GM12878 (cell line): ENCODE results near the gene CD2AP. TPM values are rescaled to one million over a fixed set of nuclear protein-coding genes. Genes with fewer than 3 reads are reported as not detected.
A peak's percentile ranks its signal among the peaks of the same experiment; 100 is the strongest.
"Not testable (repeated sequence)": the region's sequence is repeated elsewhere in the genome, so short reads cannot be mapped to it uniquely, and the experiment has no call there.

ENCODE experiments used
- ATAC-seq: fragments of 200-7000 bp; cut with Tn5 transposase; 3 replicates; pipeline ENCODE4 v1.9.1; 2020; ENCODE audit warnings: mild to moderate bottlenecking, moderate library complexity
- BruUV-seq: library from RNA; stranded (reverse); fragments of 400-500 nt; replicated peaks from 2 replicates; lab custom pipeline; 2021; lab: Mats Ljungman, UMichigan
- CTCF ChIA-PET: fragments of 300-600 bp; sonication (Branson Sonifier 250); formaldehyde crosslinking; extraction: SDS; loops from one replicate; lab custom pipeline; 2021; ENCODE audit warnings: inconsistent platforms; lab: Yijun Ruan, JAX
- POLR2A ChIA-PET: fragments of 350-600 bp; formaldehyde crosslinking; extraction: SDS; loops from one replicate; lab custom pipeline; 2021; ENCODE audit warnings: inconsistent platforms; lab: Charles Lee
- RAD21 ChIA-PET: fragments of 300-600 bp; sonication (Branson Sonifier 250); formaldehyde crosslinking; loops from one replicate; lab custom pipeline; 2023; ENCODE audit warnings: antibody characterized with exemption; ENCODE audit not compliant: unreplicated experiment; lab: Charles Lee
- SMC1A ChIA-PET: fragments of 300-600 bp; sonication (Branson Sonifier 250); formaldehyde crosslinking; loops from one replicate; lab custom pipeline; 2023; ENCODE audit not compliant: unreplicated experiment, uncharacterized antibody; lab: Charles Lee
- DNase-seq: peaks from one replicate; pipeline ENCODE4 v3.0.0-alpha.2; 2011; ENCODE audit warnings: low read depth, low spot score
- FAIRE-seq: peaks from 3 replicates; lab custom pipeline; 2011; peaks lifted over from hg19 to GRCh38; lab: Jason Lieb, UNC
- H2AFZ ChIP-seq: 2 replicates; pipeline ENCODE4 v1.6.0; 2011; ENCODE audit warnings: low read depth, low read length, control low read depth; ENCODE audit not compliant: control insufficient read depth
- H3K27ac ChIP-seq: 2 replicates; pipeline ENCODE4 v1.5.1; 2011; ENCODE audit warnings: control low read depth; ENCODE audit not compliant: control insufficient read depth, insufficient read depth
- H3K27me3 ChIP-seq, 2 experiments: replicated peaks in 1 of 2; 2 replicates each; pipeline versions ENCODE4 v1.6.0 to v1.6.1; 2011; ENCODE audit warnings: low read length in 1 of 2; ENCODE audit not compliant: control insufficient read depth in 2 of 2, insufficient read depth in 2 of 2
- H3K36me3 ChIP-seq, 2 experiments: 2 replicates each; pipeline ENCODE4 v1.5.1; 2011; ENCODE audit warnings: low read length in 1 of 2; ENCODE audit not compliant: control insufficient read depth in 2 of 2, insufficient read depth in 2 of 2
- H3K4me1 ChIP-seq: 2 replicates; pipeline ENCODE4 v1.6.1; 2011; ENCODE audit warnings: mild to moderate bottlenecking, low read length, moderate library complexity, mixed read lengths; ENCODE audit not compliant: control insufficient read depth, insufficient read depth
- H3K4me2 ChIP-seq: 2 replicates; pipeline ENCODE4 v1.6.0; 2011; ENCODE audit warnings: control low read depth; ENCODE audit not compliant: control insufficient read depth, insufficient read depth
- H3K4me3 ChIP-seq: fragments of 200-600 bp; sonication (generic); 2 replicates; pipeline ENCODE4 v1.5.1; 2016
- H3K79me2 ChIP-seq: 2 replicates; pipeline ENCODE4 v1.6.0; 2011; ENCODE audit warnings: low read length; ENCODE audit not compliant: control insufficient read depth, insufficient read depth
- H3K9ac ChIP-seq: 2 replicates; pipeline ENCODE4 v1.8.0; 2011; ENCODE audit warnings: low read length, control low read depth, mixed read lengths; ENCODE audit not compliant: control insufficient read depth, insufficient read depth
- H3K9me3 ChIP-seq: replicated peaks from 3 replicates; pipeline ENCODE4 v1.5.1; 2011; ENCODE audit warnings: mild to moderate bottlenecking, low read length; ENCODE audit not compliant: control insufficient read depth, insufficient read depth
- H4K20me1 ChIP-seq: 2 replicates; pipeline ENCODE4 v1.6.0; 2011; ENCODE audit not compliant: control insufficient read depth, insufficient read depth
- CBFB ChIP-seq: IDR thresholded peaks from 2 replicates; pipeline ENCODE4 v1.6.1; 2016; ENCODE audit warnings: antibody characterized with exemption, low read depth
- CEBPZ ChIP-seq: fragments of 150-350 bp; IDR thresholded peaks from 2 replicates; pipeline ENCODE4 v1.6.1; 2016; ENCODE audit warnings: low read depth, low read length
- GABPA ChIP-seq: IDR thresholded peaks from 2 replicates; pipeline ENCODE4 v1.6.1; 2014; ENCODE audit warnings: antibody characterized with exemption, low read depth, mild to moderate bottlenecking, inconsistent platforms
- MLLT1 ChIP-seq: fragments of 450-650 bp; IDR thresholded peaks from 2 replicates; pipeline ENCODE4 v1.6.1; 2016; ENCODE audit warnings: mild to moderate bottlenecking
- PKNOX1 ChIP-seq: fragments of 450-650 bp; IDR thresholded peaks from 2 replicates; pipeline ENCODE4 v1.6.1; 2016; ENCODE audit warnings: mild to moderate bottlenecking
- WGBS: methylation state at CpG from one replicate; pipeline ENCODE4 v1.1.6; 2016; ENCODE audit warnings: low lambda C conversion rate; ENCODE audit not compliant: insufficient replicate concordance, insufficient coverage; ENCODE audit errors: missing lambda C conversion rate; 5-methylcytosine and 5-hydroxymethylcytosine counted together
- in situ Hi-C: fragments of 300-500 bp; cut with MboI; formaldehyde crosslinking; loops from 9 replicates; pipeline ENCODE4 v1.14.3; 2018; ENCODE audit warnings: mixed read lengths
- intact Hi-C: fragments of 100-400 bp; cut with micrococcal nuclease; formaldehyde crosslinking; loops from one replicate; pipeline ENCODE4 v1.14.2; 2022; ENCODE audit not compliant: unreplicated experiment
- polyA plus RNA-seq, 11 experiments: library from polyadenylated mRNA; depleted of rRNA in 4 of 11; unstranded in 6 of 11; stranded (reverse) in 5 of 11; fragments of >200 nt; fragmentation: Nextera tagmentation in 4 of 11; fragmentation: Illumina TruSeq in 1 of 11; extraction: Ambion mirVana in 4 of 11; extraction: Trizol in 1 of 11; gene quantifications; 1 replicate in 1 of 11; 2 replicates in 10 of 11; pipeline versions ENCODE4 v1.2.1 to v1.2.3, GENCODE V29; 2011 to 2016; ENCODE audit warnings: inconsistent platforms in 2 of 11, missing spikeins in 2 of 11, low read depth in 1 of 11
- total RNA-seq, 4 experiments: library from RNA; depleted of rRNA in 3 of 4; stranded (reverse); fragments of >200 nt in 3 of 4; fragmentation: Illumina TruSeq in 1 of 4; extraction: Trizol in 1 of 4; gene quantifications; 2 replicates each; pipeline versions ENCODE4 v1.2.1 to v1.2.3, GENCODE V29; 2013 to 2021

The CD2AP gene
- total and polyA plus RNA-seq, 10 of the 15 experiments (the other 5 are each of a cell fraction or from before 2014, with no cell fraction given): 5.4 to 46.6 (median 20.9) TPM

- no peak for TF ChIP-seq CEBPZ
- no peak for TF ChIP-seq PKNOX1
- TF ChIP-seq CBFB: no peak
- no peak for TF ChIP-seq GABPA
Observed at GRCh38 chr6:47479874-47480273, 2.3 kb downstream of the CD2AP start (continued).

GRCh38 chr6:47481213-47481612 lies 3.6 kb downstream of the CD2AP start:
- FAIRE-seq, BruUV-seq, H3K36me3 ChIP-seq, H2AFZ ChIP-seq, in situ Hi-C loops, H3K27me3 ChIP-seq, ATAC-seq, H3K27ac ChIP-seq, DNase-seq, H3K9ac ChIP-seq, H4K20me1 ChIP-seq, intact Hi-C loops, H3K4me1 ChIP-seq, H3K9me3 ChIP-seq: not testable (repeated sequence)
- peaks cover 79% of the 10 kb centered on the region for H3K79me2 ChIP-seq
- ChIA-PET POLR2A (interaction anchor here (0.7 to 1.2 kb wide), 3 partner anchors 32 to 67 kb away, joined by 3 read pairs; no protein-coding TSS in a partner anchor), CTCF (interaction anchor here (1.1 to 1.4 kb wide), 5 partner anchors 13 to 150 kb away, joined by 3 to 9 read pairs (median 3); no protein-coding TSS in a partner anchor), RAD21 (interaction anchor here (0.6 to 0.7 kb wide), 2 partner anchors 13 to 66 kb away, joined by 3 to 4 read pairs; no protein-coding TSS in a partner anchor), SMC1A (interaction anchor here (0.8 to 1.9 kb wide), 7 partner anchors 20 to 148 kb away, joined by 3 to 5 read pairs (median 3); no protein-coding TSS in a partner anchor)
- H3K4me2 ChIP-seq: peak overlapping the region; percentile 90; the same call in 1 of the 2 replicates
- WGBS: 98% methylated on average over 8 of the region's 8 CpGs
- H3K4me3 ChIP-seq: peak overlapping the region; percentile 98
- TF ChIP-seq MLLT1: peak; percentile 89
